GM19395 (cell line): ENCODE results near the gene TTC23L.
"Not testable (repeated sequence)": the region's sequence is repeated elsewhere in the genome, so short reads cannot be mapped to it uniquely, and the experiment has no call there.

Experiments used
- ATAC-seq: cut with Tn5 transposase; IDR thresholded peaks from one replicate; pipeline ENCODE4 v1.9.1; 2021; ENCODE audit warnings: mild to moderate bottlenecking, moderate library complexity; ENCODE audit not compliant: unreplicated experiment

TTC23L gene, protein sequence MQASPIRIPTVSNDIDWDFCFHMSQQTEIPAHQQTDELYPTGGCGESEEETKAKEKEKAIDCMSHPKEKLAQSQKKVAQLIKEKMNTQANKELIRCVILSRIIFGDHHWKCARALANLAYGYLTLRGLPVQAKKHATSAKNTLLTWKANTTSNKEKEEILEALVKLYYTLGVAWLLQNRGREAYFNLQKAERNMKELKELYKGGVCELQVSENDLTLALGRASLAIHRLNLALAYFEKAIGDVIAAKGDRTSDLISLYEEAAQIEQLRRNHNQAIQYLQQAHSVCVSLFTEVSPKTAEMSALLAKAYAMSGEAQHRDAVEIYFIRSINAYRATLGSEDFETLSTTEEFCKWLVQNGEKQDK

GRCh38 chr5:34838785-34839714 lies at the start of gene TTC23L:
TSS of gene TTC23L (plus strand) at chr5:34839164. CDS start at chr5:34840672, 1,508 bp downstream.
- ATAC-seq, result peak; percentile 98

DNA sequence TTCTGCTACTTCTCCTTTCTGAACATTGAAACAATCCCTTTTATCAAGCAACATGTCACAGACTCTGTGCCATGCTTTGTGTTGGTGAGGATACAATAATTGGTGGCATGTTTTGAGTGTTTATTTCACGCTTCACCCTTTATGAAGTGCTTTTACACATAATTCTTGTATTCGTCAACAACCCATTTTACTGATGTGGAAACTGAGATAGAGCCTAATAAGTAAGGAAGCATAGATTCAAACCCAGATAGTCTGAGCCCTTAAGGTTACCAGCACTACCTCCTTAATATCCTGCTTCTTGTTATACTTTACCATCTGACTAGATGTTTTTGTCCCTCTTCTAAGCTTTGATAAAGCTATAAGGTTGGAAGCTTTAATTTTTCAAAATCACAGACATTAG lies 49.3 kb upstream of the TTC23L start:
- no peak for ATAC-seq

DNA sequence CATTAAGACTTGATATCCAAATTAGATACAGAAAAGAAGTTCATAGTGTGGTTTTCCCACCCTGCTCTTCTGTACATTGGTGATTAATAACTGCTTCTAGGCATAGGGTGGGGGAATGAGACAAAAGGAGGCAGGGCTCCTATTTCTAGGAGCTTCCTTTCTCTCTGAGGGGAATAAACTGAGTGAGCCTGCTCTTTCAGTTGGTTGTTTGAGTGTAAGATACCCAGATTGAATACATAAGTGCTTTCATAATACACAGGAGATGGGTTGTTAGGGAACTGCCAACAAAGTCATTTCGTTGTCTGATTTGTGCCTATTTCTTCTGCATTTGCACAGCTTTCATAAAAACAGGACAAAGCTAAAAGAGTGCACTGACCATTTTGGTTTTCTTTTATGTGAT lies 48.9 kb upstream of the TTC23L start:
- ATAC-seq, result no peak

GRCh38 chr5:34791761-34792244 lies 47.2 kb upstream of the TTC23L start:
- no peak for ATAC-seq

GRCh38 chr5:34802834-34803563 lies 36.0 kb upstream of the TTC23L start:
- no peak for ATAC-seq

DNA sequence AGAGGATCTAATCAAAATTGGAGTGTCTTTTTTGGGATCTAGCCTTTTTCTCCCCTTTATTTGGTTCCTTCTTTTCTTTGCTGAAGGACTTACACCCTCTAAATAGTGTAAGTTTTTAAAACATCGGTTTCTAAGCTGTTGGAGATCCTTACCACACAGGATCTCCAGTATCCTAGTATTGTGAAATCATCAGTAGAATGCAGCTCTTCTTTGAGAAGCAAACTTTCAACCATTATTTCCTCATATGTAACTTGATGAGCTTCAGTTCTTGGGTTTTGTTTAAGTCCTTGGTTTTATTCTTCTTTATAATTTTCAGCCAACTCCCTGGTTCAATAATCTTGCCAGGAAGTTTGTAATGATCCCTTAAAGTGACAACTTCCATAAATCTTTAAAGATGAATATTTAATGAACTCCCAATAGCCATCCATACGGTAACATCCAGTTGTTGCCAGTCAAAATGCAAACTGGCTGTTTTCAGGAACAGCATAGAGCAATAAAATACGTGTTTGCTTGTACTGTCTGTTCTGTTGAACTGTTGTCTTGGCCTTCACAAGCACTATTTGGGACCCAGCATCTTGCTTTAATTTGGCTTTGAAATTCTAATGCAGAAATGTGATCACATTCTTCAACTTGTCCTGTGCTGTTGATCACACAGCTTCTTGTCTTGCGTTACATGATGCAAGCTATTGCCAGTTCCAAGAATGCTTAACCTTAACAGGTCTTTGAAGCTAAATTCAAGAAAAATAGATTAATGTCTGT lies 34.8 kb upstream of the TTC23L start:
- no peak for ATAC-seq

DNA sequence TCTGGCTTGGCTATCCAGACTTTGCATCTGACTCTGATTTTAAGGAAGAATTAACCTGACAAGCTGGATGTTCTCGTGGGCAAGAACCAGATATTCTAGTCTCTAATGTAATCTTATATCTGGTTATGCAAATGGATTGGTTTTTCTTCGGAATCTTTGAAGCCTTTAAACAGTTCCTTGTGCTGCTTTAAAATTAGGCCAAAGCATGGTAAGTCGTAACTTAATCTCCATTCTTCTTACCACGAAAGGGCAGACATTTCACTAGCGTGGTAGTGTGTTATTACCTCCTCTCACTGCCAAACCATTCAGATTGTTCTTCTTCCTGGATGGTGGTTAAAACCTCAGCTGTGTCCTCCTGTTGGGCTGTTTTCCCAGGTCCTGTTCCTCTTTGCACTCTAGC lies 34.1 kb upstream of the TTC23L start:
- ATAC-seq, result no peak

GRCh38 chr5:34806532-34806931 lies 32.4 kb upstream of the TTC23L start:
- ATAC-seq, result no peak

- no peak for ATAC-seq
These were observed 27.3 kb upstream of the TTC23L start for GRCh38 chr5:34811706-34812105.

DNA sequence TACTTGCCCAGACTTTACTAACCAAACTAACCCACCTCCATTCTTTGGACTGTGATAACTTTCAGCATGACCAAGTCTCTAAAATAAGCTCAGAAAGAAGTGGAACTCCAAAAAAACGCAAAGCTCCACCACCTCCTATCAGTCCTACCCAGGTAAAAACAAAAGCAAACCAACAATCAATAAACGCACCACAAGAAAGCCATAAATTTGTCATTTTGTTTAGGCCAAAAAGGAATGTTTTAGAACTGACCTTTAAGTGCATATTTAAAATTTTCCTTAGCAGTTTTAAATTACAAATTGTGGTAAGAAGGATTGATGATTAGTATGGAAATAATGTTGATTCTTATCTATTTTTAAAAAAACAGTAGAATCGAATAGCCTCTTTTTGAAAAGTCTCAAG lies 25.5 kb upstream of the TTC23L start:
- ATAC-seq, result no peak

DNA sequence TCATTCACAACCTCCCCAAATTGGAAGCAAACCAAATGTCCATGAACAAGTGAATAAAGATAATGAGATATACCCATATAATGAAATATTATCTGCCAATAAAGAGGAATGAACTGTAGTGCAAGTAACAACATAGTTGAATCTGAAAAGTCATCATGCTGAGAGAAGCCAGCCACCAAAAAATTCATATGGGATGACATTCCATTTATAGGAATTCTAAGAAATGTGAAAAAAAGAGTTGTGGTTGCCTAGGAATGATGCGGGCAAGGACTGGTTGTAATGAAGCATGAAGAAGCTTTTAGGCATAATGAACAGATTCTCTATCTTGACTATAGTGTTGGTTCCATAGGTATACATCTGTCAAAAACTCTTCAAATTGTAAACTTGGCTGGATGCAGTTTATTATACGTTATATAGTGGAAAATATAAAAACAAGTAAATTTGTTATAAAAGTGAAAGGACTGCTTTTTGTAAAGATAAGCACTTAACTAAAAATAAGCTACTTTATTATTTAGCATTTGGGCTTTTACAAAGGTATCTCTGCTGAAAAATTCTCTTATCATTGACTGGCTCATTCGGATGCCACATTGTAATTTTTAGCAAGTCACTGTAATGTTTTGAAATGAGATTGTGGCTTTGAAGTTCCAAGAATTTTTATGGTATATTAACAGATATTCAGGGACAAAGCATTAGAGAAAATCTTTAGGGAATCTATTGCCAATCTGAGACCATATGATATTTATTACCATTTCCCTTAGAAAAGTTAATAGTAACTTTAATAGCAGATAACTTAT lies 21.2 kb upstream of the TTC23L start:
- ATAC-seq, result no peak

GRCh38 chr5:34818717-34819116 lies 20.2 kb upstream of the TTC23L start:
- no peak for ATAC-seq

DNA sequence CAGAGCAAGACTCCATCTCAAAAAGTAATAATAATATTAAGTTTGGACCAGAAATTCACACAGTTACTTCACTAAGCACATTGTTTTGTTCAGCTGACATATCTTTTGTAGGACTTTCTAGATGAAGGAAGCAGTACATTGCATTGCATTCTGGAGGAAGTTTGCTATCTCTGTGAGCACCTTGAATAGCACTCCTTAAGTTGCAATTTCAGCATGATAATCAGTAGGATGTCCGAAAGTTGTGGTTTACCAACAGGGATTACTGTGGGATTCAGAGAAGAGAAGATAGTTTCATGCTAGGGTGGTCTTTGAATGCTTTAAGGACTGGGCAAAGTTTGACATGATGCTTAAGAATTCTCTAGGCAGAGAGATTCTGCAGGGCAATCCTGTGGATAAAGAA lies 18.4 kb upstream of the TTC23L start:
- ATAC-seq, result no peak

GRCh38 chr5:34822956-34823715 lies 15.8 kb upstream of the TTC23L start:
- ATAC-seq, result no peak

DNA sequence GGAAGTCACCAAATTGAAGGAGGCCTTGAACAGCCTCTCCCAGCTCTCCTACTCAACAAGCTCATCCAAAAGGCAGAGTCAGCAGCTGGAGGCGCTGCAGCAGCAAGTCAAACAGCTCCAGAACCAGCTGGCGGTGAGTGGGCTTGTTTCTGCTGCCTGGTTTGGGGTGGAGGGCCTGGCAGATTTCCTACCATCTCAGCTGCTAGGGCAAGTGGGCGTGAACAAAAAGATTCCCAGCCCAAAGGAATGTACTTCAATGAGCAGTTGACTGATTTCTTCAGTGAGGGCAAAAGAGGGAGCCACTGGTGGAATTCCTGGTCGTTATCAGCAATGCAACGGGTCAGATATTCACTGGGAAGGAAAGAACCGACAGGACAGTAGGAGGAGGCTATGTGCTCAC lies 12.6 kb upstream of the TTC23L start:
- no peak for ATAC-seq

GRCh38 chr5:34827588-34828506 lies 11.1 kb upstream of the TTC23L start:
- no peak for ATAC-seq

DNA sequence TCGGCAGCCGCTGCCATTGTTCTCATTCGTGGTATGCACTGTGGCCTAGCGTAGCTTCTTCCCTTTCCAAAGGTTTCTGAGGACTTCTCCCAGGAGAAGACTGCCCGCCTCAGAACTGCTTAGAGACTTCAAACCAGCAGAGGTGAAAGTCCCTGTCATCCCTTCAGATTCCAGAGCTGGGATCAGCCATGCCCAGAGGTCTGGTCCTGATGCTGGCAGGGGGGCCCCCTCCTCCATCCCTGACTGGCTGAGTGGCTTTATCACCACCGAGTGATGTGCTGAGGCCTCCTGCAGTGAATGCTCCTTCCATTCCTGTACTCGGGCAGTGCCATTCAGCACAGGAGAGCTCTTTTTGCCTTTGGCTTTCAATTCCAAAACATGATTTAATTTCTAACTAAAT lies 8.1 kb upstream of the TTC23L start:
- ATAC-seq, result not testable (repeated sequence)

DNA sequence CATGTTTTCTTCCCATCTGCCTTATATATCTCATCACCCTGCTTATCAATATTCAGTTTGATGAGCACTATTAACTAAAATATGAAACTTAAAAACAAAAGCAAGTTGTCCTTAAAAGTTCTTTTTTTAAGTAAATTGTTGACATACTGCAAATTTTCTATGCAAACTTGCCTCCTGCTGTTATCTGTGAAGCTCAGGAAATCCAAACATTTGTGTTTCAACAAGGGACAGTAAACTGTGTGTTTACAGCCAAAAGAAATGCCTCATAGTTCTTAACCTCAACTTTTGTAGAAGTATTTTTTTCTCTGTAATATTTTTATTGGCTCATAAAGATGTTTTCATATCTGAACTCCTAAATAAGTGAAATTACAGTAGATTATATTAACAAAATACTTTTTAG lies 7.7 kb upstream of the TTC23L start:
- no peak for ATAC-seq
